ENCODE measurements around the gene P2RY8.

The P2RY8 gene

GRCh38 chrX:1511829-1512228 lies 25.2 kb downstream of the P2RY8 start:
- H3K27ac ChIP-seq: no peak overlapping the region
- no peak for DNase-seq (ENCODE audit: low spot score)
- POLR2A ChIA-PET (ENCODE audit: low non-redundant PET): no interaction called here
- TF ChIP-seq, protein P1, sequence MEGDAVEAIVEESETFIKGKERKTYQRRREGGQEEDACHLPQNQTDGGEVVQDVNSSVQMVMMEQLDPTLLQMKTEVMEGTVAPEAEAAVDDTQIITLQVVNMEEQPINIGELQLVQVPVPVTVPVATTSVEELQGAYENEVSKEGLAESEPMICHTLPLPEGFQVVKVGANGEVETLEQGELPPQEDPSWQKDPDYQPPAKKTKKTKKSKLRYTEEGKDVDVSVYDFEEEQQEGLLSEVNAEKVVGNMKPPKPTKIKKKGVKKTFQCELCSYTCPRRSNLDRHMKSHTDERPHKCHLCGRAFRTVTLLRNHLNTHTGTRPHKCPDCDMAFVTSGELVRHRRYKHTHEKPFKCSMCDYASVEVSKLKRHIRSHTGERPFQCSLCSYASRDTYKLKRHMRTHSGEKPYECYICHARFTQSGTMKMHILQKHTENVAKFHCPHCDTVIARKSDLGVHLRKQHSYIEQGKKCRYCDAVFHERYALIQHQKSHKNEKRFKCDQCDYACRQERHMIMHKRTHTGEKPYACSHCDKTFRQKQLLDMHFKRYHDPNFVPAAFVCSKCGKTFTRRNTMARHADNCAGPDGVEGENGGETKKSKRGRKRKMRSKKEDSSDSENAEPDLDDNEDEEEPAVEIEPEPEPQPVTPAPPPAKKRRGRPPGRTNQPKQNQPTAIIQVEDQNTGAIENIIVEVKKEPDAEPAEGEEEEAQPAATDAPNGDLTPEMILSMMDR (conservative IDR thresholded peaks at IDR 0.05; ENCODE audit: low read depth): no peak
- CTCF ChIA-PET: no interaction called here

- CTCF ChIA-PET: no interaction called here
- POLR2A ChIA-PET (ENCODE audit: low non-redundant PET): no interaction called here
- DNase-seq (ENCODE audit: low spot score): no peak
- no peak overlapping the region for H3K27ac ChIP-seq
- TF ChIP-seq, protein P1 (conservative IDR thresholded peaks at IDR 0.05; ENCODE audit: low read depth): no peak
Measured at GRCh38 chrX:1511150-1511549, 25.8 kb downstream of the P2RY8 start.

GRCh38 chrX:1507511-1508463 lies 29.2 kb downstream of the P2RY8 start:
- ChIA-PET POLR2A (ENCODE audit: low non-redundant PET) (no interaction called here), CTCF (no interaction called here)
- H3K27ac ChIP-seq: no peak overlapping the region
- TF ChIP-seq, protein P1 (conservative IDR thresholded peaks at IDR 0.05; ENCODE audit: low read depth): no peak
- DNase-seq (ENCODE audit: low spot score): no peak

DNA sequence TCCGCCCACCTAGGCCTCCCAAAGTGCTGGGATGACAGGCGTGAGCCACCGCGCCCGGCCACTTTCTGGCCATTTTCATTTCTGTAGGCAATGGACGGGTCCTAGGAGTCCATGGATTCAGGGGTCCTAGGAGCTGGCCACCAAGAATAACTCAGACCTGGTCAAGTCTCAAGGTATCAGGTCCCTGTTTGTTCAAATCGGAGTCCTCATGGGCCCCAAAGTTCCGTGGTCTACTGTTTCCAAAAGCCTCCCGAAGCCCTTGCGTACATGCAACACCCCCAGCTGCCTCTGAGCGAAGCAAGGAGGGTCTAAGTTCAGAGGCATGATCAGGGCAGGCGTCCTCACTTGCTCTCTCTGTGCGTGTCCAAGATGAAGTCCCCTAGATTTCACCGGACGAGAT lies 30.1 kb downstream of the P2RY8 start:
- POLR2A ChIA-PET (ENCODE audit: low non-redundant PET): no interaction called here
- CTCF ChIA-PET: no interaction called here

DNA sequence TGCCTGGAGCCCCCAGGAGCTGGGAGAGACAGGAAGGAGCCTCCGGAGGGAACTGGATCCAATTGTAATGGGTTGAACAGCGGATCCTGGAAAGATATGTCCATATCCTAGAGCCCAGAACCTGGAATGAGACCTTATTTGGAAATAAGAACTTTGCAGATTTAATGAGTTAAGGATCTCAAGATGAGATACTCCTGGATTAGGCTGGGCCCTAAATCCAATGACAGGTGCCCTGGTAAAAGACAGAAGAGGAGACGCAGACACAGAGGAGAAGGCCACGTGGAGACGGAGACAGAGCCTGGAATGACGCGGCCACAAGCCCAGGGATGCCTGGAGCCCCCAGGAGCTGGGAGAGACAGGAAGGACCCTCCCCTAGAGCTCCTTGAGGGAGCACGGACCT lies 34.1 kb downstream of the P2RY8 start:
- DNase-seq (ENCODE audit: low spot score): no peak
- ChIA-PET POLR2A (ENCODE audit: low non-redundant PET) (no interaction called here), CTCF (no interaction called here)
- TF ChIP-seq, protein P1 (conservative IDR thresholded peaks at IDR 0.05; ENCODE audit: low read depth): no peak
- no peak overlapping the region for H3K27ac ChIP-seq

More for the DNA sequence above, 30.1 kb downstream of the P2RY8 start:
- no peak for DNase-seq (ENCODE audit: low spot score)
- TF ChIP-seq, protein P1 (conservative IDR thresholded peaks at IDR 0.05; ENCODE audit: low read depth): no peak
- H3K27ac ChIP-seq: no peak overlapping the region

GRCh38 chrX:1502241-1502640 lies 34.7 kb downstream of the P2RY8 start:
- POLR2A ChIA-PET (ENCODE audit: low non-redundant PET): no interaction called here
- no peak overlapping the region for H3K27ac ChIP-seq

More at GRCh38 chrX:1502241-1502640, 34.7 kb downstream of the P2RY8 start:
- no peak for DNase-seq (ENCODE audit: low spot score)
- CTCF ChIA-PET: no interaction called here
- TF ChIP-seq, protein P1 (conservative IDR thresholded peaks at IDR 0.05; ENCODE audit: low read depth): no peak

All from RWPE1 (cell line).